Nephron (organoid): ENCODE data around the gene ITPRIPL1.

ENCODE experiments used
- H3K27ac Mint-ChIP-seq, 3 experiments: 2 replicates each; pipeline ENCODE4 v1.8.0; 2020; ENCODE audit warnings: mixed read lengths in 3 of 3, mild to moderate bottlenecking in 2 of 3, moderate library complexity in 1 of 3
- H3K27me3 Mint-ChIP-seq: 2 replicates; pipeline ENCODE4 v1.8.0; 2021; ENCODE audit warnings: low read depth, mild to moderate bottlenecking, moderate library complexity, mixed read lengths
- H3K36me3 Mint-ChIP-seq: 2 replicates; pipeline ENCODE4 v1.8.0; 2020; ENCODE audit warnings: low read depth, mixed read lengths
- H3K4me1 Mint-ChIP-seq: 2 replicates; pipeline ENCODE4 v1.8.0; 2020; ENCODE audit warnings: mixed read lengths
- H3K4me3 Mint-ChIP-seq, 3 experiments: 2 replicates each; pipeline ENCODE4 v1.8.0; 2020; ENCODE audit warnings: mild to moderate bottlenecking in 3 of 3, mixed read lengths in 3 of 3, moderate library complexity in 2 of 3
- H3K9me3 Mint-ChIP-seq: 2 replicates; pipeline ENCODE4 v1.8.0; 2020; ENCODE audit warnings: mixed read lengths
- TF ChIP-seq, protein P1 (sequence below), 3 experiments: fragments of 200-600 bp; sonication (generic); IDR thresholded peaks; one replicate each; pipeline ENCODE4 v1.5.0; 2021; ENCODE audit warnings: antibody characterized with exemption in 3 of 3; ENCODE audit not compliant: unreplicated experiment in 3 of 3

ITPRIPL1 gene

DNA sequence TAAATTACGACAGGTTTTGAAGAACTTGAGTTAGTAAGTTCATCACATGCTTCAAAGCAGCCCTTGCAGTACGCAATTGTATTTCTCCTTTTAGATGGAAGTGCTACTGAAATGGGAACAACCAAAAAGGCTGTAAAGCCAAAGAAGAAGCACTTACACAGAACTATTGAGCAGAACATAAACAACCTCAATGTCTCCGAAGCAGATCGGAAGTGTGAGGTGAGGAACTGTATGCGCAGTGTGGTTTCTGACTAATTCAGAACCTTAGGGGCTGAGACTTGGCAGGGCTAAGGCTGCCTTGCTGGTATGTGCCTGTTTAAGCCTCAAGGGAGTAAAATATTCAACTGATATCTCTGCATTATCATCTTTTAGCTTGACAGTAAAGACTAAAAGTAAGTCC lies 18.9 kb downstream of the ITPRIPL1 start:
- H3K27ac Mint-ChIP-seq: no peak overlapping the region
- H3K36me3 Mint-ChIP-seq: peaks cover 40% of the 10 kb centered on the region
- no peak overlapping the region for H3K4me3 Mint-ChIP-seq
- TF ChIP-seq, protein P1, sequence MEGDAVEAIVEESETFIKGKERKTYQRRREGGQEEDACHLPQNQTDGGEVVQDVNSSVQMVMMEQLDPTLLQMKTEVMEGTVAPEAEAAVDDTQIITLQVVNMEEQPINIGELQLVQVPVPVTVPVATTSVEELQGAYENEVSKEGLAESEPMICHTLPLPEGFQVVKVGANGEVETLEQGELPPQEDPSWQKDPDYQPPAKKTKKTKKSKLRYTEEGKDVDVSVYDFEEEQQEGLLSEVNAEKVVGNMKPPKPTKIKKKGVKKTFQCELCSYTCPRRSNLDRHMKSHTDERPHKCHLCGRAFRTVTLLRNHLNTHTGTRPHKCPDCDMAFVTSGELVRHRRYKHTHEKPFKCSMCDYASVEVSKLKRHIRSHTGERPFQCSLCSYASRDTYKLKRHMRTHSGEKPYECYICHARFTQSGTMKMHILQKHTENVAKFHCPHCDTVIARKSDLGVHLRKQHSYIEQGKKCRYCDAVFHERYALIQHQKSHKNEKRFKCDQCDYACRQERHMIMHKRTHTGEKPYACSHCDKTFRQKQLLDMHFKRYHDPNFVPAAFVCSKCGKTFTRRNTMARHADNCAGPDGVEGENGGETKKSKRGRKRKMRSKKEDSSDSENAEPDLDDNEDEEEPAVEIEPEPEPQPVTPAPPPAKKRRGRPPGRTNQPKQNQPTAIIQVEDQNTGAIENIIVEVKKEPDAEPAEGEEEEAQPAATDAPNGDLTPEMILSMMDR (IDR thresholded peaks at IDR 0.05; ENCODE audit: unreplicated experiment in 3 of 3): no peak
- no peaks in the 10 kb centered on the region for H3K27me3 Mint-ChIP-seq
- no peaks in the 10 kb centered on the region for H3K4me1 Mint-ChIP-seq
- no peaks in the 10 kb centered on the region for H3K9me3 Mint-ChIP-seq

DNA sequence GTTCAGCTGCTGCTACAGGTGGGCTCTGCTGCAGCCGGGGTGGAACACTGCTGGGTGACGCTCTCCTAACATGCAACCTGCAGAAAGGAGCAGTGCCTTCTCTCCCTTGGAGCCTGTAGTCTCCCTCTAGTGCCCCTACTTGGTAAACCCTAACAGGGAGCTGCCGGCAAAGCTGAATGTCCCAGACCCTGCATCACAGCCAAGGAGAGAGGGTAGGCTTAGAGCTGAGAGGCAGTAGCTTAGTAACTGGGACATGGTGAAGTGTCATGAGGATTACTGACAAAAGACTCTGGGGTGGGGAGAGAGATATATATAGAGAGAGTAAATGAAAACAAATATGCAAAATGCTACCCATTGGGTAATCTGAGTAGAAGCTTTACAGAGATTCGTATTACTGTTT lies 20.3 kb downstream of the ITPRIPL1 start:
- TF ChIP-seq, protein P1 (IDR thresholded peaks at IDR 0.05; ENCODE audit: unreplicated experiment in 3 of 3): peak in 1 of 3 experiments; percentile 13
- Mint-ChIP-seq H3K27ac (no peak overlapping the region), H3K27me3 (no peaks in the 10 kb centered on the region), H3K4me3 (no peak overlapping the region), H3K9me3 (no peaks in the 10 kb centered on the region), H3K36me3 (peaks cover 35% of the 10 kb centered on the region), H3K4me1 (no peaks in the 10 kb centered on the region)

DNA sequence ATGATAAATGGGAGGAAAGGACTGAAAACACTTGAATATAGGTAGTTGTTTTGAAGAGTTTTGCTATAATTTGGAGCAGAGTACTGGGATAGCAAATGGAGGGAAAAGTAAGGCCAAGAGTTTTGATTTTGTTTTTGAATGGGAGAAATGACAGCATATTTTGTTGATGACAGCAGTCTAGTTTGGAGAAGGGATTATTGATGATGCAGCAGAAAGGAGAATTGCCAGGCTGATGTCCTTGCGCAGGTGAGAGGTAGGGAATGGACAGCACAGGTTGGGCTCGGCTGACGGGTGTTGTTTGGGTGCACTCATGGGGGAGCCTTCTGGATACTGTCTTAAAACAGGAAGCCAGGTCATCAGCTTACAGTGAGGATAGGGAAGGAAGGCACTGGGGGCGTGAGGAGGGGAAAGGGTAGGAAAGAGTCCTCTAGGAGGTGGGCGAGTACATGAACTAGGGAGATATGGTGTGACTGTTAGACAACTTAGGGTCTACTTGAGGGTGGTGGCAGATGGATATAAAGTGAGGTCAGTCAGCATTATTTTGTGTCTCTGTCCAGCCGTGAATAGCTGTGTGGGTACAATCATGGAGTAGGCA lies 20.8 kb downstream of the ITPRIPL1 start:
- Mint-ChIP-seq H3K4me3 (no peak overlapping the region), H3K27me3 (no peaks in the 10 kb centered on the region), H3K36me3 (peaks cover 35% of the 10 kb centered on the region), H3K9me3 (no peaks in the 10 kb centered on the region), H3K4me1 (no peaks in the 10 kb centered on the region), H3K27ac (no peak overlapping the region)
- TF ChIP-seq, protein P1 (IDR thresholded peaks at IDR 0.05; ENCODE audit: unreplicated experiment in 3 of 3): no peak

- TF ChIP-seq, protein P1 (IDR thresholded peaks at IDR 0.05; ENCODE audit: unreplicated experiment in 3 of 3): no peak
- Mint-ChIP-seq H3K4me3 (no peak overlapping the region), H3K9me3 (no peaks in the 10 kb centered on the region), H3K27me3 (no peaks in the 10 kb centered on the region), H3K4me1 (peaks cover 5% of the 10 kb centered on the region), H3K36me3 (peaks cover 34% of the 10 kb centered on the region), H3K27ac (no peak overlapping the region)
These were observed 22.3 kb downstream of the ITPRIPL1 start for GRCh38 chr2:96347395-96347794.

- H3K4me3 Mint-ChIP-seq: no peak overlapping the region
- H3K9me3 Mint-ChIP-seq: no peaks in the 10 kb centered on the region
- H3K36me3 Mint-ChIP-seq: peaks cover 19% of the 10 kb centered on the region
- TF ChIP-seq, protein P1 (IDR thresholded peaks at IDR 0.05; ENCODE audit: unreplicated experiment in 3 of 3): no peak
- H3K27ac Mint-ChIP-seq: peak overlapping the region in 2 of 3 experiments; percentile 47 to 89
- H3K27me3 Mint-ChIP-seq: no peaks in the 10 kb centered on the region
- peaks cover 22% of the 10 kb centered on the region for H3K4me1 Mint-ChIP-seq
These were observed 28.0 kb downstream of the ITPRIPL1 start for GRCh38 chr2:96353032-96353561.

DNA sequence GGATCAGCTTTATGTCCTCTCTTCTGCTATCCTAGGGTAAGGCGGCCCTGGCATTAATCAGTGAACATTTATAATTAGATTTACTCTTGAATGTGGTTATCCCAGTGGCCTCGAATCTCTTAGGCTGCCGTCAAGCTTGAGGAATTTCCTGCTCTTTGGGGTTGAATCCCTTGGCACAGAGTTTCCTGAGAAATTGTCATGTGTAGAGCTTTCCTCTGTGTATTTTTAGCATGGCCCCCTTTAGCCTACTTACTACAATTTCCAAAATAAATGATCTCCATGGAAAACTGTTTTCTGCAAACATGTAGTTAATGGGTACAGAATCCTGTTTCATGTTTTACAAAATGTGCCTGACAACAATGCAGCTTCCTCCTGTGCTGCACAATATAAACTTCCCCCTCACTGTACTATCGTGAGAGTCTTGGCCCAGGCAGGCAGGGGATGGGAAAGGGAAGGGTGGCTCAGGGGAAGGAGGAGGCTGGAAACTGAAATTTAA lies 28.5 kb downstream of the ITPRIPL1 start:
- H3K4me1 Mint-ChIP-seq: peaks cover 22% of the 10 kb centered on the region
- TF ChIP-seq, protein P1 (IDR thresholded peaks at IDR 0.05; ENCODE audit: unreplicated experiment in 3 of 3): no peak
- peaks cover 19% of the 10 kb centered on the region for H3K36me3 Mint-ChIP-seq
- peak overlapping the region in 2 of 3 experiments; percentile 47 to 89 for H3K27ac Mint-ChIP-seq
- H3K4me3 Mint-ChIP-seq: no peak overlapping the region
- H3K27me3 Mint-ChIP-seq: no peaks in the 10 kb centered on the region
- no peaks in the 10 kb centered on the region for H3K9me3 Mint-ChIP-seq
